Naive B cell (primary cell): ENCODE data around the gene CHGA. TPM values are rescaled to one million over a fixed set of nuclear protein-coding genes. Genes with fewer than 3 reads are reported as not detected.
A peak's percentile ranks its signal among the peaks of the same experiment; 100 is the strongest.

Experiments
- ATAC-seq, 2 donors: fragments of 150-1000 bp; cut with Tn5 transposase; 2 replicates each; pipeline ENCODE4 v1.10.0; 2021; ENCODE audit warnings: low read depth in 2 of 2, mild to moderate bottlenecking in 2 of 2, moderate library complexity in 2 of 2
- DNase-seq: peaks from one replicate; pipeline ENCODE4 v3.0.0; 2022
- H3K27ac Mint-ChIP-seq, 6 donors: one replicate each; pipeline ENCODE4 v1.8.0; 2020 to 2022; ENCODE audit warnings: mild to moderate bottlenecking in 6 of 6, mixed read lengths in 6 of 6, moderate library complexity in 5 of 6, inconsistent platforms in 2 of 6
- H3K27me3 Mint-ChIP-seq, 3 donors: one replicate each; pipeline ENCODE4 v1.8.0; 2021 to 2022; ENCODE audit warnings: mixed read lengths in 3 of 3, mild to moderate bottlenecking in 1 of 3
- H3K36me3 Mint-ChIP-seq, 2 donors: one replicate each; pipeline ENCODE4 v1.8.0; 2020 to 2022; ENCODE audit warnings: mixed read lengths in 2 of 2, inconsistent platforms in 1 of 2, mild to moderate bottlenecking in 1 of 2
- H3K4me1 Mint-ChIP-seq, 3 donors: one replicate each; pipeline ENCODE4 v1.8.0; 2020 to 2022; ENCODE audit warnings: mixed read lengths in 3 of 3, inconsistent platforms in 1 of 3, mild to moderate bottlenecking in 1 of 3, moderate library complexity in 1 of 3
- H3K4me3 Mint-ChIP-seq, 8 donors: one replicate each; pipeline ENCODE4 v1.8.0; 2020 to 2022; ENCODE audit warnings: mild to moderate bottlenecking in 8 of 8, mixed read lengths in 8 of 8, moderate library complexity in 8 of 8, inconsistent platforms in 2 of 8
- H3K9me3 Mint-ChIP-seq, 7 donors: one replicate each; pipeline ENCODE4 v1.8.0; 2020 to 2022; ENCODE audit warnings: mixed read lengths in 7 of 7, mild to moderate bottlenecking in 5 of 7, inconsistent platforms in 2 of 7, moderate library complexity in 1 of 7
- polyA plus RNA-seq, 6 donors: library from polyadenylated mRNA; unstranded; fragments of 300-500 nt; fragmentation: Illumina TruSeq; gene quantifications; one replicate each; pipeline ENCODE4 v1.2.3, GENCODE V29; 2021; ENCODE audit warnings: low read depth in 6 of 6

The CHGA gene
- polyA plus RNA-seq, 6 donors from 2014 or later = not detected

- Mint-ChIP-seq H3K9me3 (peaks cover 0 to 8% (median 5%) of the 10 kb centered on the region in 7 donors), H3K4me1 (peaks cover 0 to 3% (median 0%) of the 10 kb centered on the region in 3 donors), H3K27me3 (peaks cover 7 to 19% (median 15%) of the 10 kb centered on the region in 3 donors), H3K36me3 (peaks cover 0 to 6% of the 10 kb centered on the region in 2 donors), H3K27ac (no peak overlapping the region), H3K4me3 (no peak overlapping the region)
- ATAC-seq = no peak
- DNase-seq = no peak
Observed at GRCh38 chr14:92914087-92914656, 8.8 kb upstream of the CHGA start.

- Mint-ChIP-seq H3K9me3 (peaks cover 0 to 5% (median 3%) of the 10 kb centered on the region in 7 donors), H3K36me3 (no peaks in the 10 kb centered on the region), H3K4me3 (no peak overlapping the region), H3K27ac (no peak overlapping the region), H3K27me3 (peaks cover 20 to 29% (median 24%) of the 10 kb centered on the region in 3 donors), H3K4me1 (peaks cover 0 to 3% (median 0%) of the 10 kb centered on the region in 3 donors)
- DNase-seq = no peak
- ATAC-seq = no peak
Observed at GRCh38 chr14:92916201-92916600, 6.7 kb upstream of the CHGA start.

DNA sequence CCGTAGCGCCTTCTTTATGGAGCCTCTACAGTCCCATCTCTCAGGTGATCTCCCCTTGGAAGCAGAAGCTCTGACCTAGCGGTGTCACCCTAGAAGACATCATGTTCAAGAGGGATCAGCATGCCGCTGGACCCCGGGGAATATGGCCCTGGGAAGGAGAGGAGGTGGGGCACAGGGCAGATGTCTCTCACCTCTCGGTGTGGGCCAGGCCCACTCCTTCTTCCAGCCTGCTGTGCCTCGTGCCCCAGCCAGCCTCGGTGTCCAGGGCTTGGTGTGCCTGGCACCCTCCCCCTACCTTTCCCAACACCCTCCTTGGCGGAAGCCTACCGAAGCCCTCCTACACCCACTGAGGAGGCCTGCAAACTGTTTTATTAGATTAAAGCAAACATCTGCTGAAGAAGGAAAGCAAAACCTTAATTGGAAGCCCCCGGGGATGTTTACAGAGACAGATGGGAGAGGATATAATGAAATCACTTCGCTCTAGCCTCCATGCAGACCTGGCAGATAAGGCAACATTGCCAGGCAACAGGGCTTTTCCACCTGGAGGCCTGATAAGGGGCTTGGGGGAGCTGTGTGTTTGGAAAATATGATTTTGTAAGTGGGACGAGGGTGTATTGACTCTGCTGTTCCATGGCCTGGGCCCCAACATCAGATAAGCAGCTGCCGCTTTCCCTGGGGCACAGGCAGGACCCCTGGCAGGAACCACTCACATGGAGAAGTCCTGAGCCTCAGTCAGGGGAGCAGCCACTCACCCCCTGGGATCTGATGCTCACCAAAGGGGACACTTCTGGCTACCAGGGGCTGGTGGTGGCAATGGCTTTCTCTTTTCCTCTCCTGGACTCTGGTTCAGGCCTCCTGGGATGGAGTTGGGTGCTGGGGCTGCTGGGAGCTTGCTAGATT is 5.7 kb upstream of the CHGA start:
- peaks cover 0 to 4% (median 1%) of the 10 kb centered on the region in 3 donors for H3K4me1 Mint-ChIP-seq
- H3K9me3 Mint-ChIP-seq = peaks cover under 1 to 5% (median 3%) of the 10 kb centered on the region in 7 donors
- H3K36me3 Mint-ChIP-seq = peaks cover 0 to 3% of the 10 kb centered on the region in 2 donors
- ATAC-seq (no peak), DNase-seq (no peak)
- peaks cover 24 to 40% (median 35%) of the 10 kb centered on the region in 3 donors for H3K27me3 Mint-ChIP-seq
- H3K27ac Mint-ChIP-seq = no peak overlapping the region
- H3K4me3 Mint-ChIP-seq = no peak overlapping the region

DNA sequence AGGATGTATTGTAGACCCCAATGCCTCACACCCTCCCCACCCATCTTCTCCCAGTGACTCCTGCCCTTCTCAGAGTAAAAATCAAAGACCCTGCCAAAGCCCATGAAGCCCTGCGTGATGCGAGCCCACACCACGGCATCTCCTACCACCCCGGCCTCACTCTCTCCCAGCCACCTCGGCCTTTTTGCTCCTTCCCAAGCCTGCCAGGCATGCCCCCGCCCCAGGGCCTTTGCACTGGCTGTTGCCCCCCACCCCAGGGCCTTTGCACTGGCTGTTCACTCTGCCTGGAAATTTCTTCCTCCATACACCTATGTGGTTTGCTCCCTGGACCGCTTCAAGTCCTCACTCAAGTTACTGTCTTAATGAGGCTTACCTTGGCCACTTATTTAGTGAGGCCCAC is 5.0 kb upstream of the CHGA start:
- ATAC-seq = no peak
- DNase-seq = no peak
- Mint-ChIP-seq H3K36me3 (peaks cover 0 to 8% of the 10 kb centered on the region in 2 donors), H3K27ac (no peak overlapping the region), H3K4me3 (no peak overlapping the region), H3K9me3 (peaks cover 1 to 6% (median 4%) of the 10 kb centered on the region in 7 donors), H3K4me1 (peaks cover 0 to 9% (median 5%) of the 10 kb centered on the region in 3 donors), H3K27me3 (peaks cover 28 to 46% (median 41%) of the 10 kb centered on the region in 3 donors)

DNA sequence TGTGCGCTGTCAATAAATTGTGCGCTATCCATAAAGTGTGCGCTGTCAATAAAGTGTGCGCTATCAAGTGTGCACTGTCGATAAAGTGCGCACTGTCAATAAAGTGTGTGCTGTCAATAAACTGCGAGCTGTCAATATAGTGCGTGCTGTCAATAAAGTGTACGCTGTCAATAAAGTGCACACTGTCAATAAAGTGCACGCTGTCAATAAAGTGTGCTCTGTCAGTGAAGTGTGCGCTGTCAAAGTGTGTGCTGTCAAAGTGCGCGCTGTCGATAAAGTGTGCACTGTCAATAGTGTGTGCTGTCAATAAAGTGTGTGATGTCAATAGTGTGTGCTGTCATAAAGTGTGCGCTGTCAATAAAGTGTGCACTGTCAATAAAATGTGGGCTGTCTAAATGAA is 2.9 kb upstream of the CHGA start:
- Mint-ChIP-seq H3K4me3 (no peak overlapping the region), H3K9me3 (peaks cover under 1 to 6% (median 2%) of the 10 kb centered on the region in 7 donors), H3K27me3 (peaks cover 30 to 56% (median 51%) of the 10 kb centered on the region in 3 donors), H3K36me3 (peaks cover 0 to 8% of the 10 kb centered on the region in 2 donors), H3K4me1 (peaks cover 0 to 18% (median 17%) of the 10 kb centered on the region in 3 donors), H3K27ac (no peak overlapping the region)
- DNase-seq (no peak), ATAC-seq (no peak)

DNA sequence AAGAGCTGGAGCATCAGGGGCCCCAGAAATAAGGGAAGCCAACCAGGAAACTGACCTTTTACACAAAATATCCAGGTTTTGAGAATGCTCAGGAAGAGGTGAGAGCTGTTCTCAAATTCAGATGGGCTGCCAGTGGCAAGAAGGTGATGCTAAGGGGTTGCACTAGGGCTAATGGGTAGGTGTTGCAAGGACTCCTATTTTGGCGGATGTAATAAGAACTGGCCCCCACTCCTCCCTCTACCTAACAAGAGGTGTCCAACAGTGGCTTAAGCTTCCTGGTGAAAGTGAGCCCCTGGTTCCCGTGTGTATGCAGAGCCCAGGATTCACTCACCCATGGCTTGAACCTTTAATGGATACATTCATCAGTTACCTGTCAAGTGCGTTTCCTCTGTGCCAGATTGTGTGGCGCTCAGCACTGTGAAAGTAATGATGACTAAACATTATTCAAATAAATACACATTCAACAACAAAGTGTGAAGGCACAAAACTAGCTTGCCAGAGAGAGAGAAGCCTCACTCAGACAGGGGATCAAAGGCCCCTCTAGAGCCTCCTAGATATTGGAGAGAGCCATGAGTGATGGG is 705 bp upstream of the CHGA start:
- H3K4me3 Mint-ChIP-seq = peak overlapping the region in 4 of 8 donors; percentile 12 to 47 (median 27)
- H3K27me3 Mint-ChIP-seq = peaks cover 39 to 62% (median 50%) of the 10 kb centered on the region in 3 donors
- peaks cover 0 to 8% of the 10 kb centered on the region in 2 donors for H3K36me3 Mint-ChIP-seq
- peak overlapping the region in 1 of 6 donors; percentile 89 for H3K27ac Mint-ChIP-seq
- peaks cover 0 to 6% (median 1%) of the 10 kb centered on the region in 7 donors for H3K9me3 Mint-ChIP-seq
- DNase-seq (no peak), ATAC-seq (no peak)
- peaks cover 0 to 18% (median 18%) of the 10 kb centered on the region in 3 donors for H3K4me1 Mint-ChIP-seq

DNA sequence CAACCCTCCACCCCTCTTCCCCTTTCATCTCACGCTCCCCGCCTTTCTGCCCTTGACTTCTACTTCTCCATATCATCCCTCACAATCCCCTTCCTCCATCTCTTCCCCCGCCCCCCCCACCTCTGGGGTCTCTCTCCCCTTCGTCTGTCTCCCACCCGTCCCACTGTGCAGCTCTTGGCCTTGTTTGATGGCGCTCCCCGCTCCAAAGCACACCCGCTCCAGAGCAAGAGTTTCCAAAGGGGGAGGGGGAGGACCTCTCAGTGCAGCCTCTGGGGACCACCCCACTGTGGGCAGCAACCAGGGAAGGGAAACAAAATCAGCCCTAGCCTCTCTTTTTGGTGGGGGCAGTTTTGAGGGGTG is 774 bp downstream of the CHGA start:
- Mint-ChIP-seq H3K27me3 (peaks cover 39 to 51% (median 48%) of the 10 kb centered on the region in 3 donors), H3K4me1 (peaks cover 0 to 18% (median 18%) of the 10 kb centered on the region in 3 donors), H3K27ac (no peak overlapping the region), H3K36me3 (peaks cover 0 to 8% of the 10 kb centered on the region in 2 donors), H3K4me3 (peak overlapping the region in 1 of 8 donors; percentile 20), H3K9me3 (peaks cover 0 to 6% (median 1%) of the 10 kb centered on the region in 7 donors)
- DNase-seq (no peak), ATAC-seq (no peak)

GRCh38 chr14:92924247-92924646 is 1.3 kb downstream of the CHGA start:
- H3K36me3 Mint-ChIP-seq = peaks cover 0 to 8% of the 10 kb centered on the region in 2 donors
- DNase-seq (no peak), ATAC-seq (peak; percentile 20 to 47)
- H3K4me3 Mint-ChIP-seq = peak overlapping the region in 3 of 8 donors; percentile 20 to 61 (median 20)
- H3K27ac Mint-ChIP-seq = no peak overlapping the region
- H3K9me3 Mint-ChIP-seq = peaks cover 0 to 6% (median 1%) of the 10 kb centered on the region in 7 donors
- H3K4me1 Mint-ChIP-seq = peaks cover 0 to 18% (median 18%) of the 10 kb centered on the region in 3 donors
- H3K27me3 Mint-ChIP-seq = peaks cover 39 to 51% (median 43%) of the 10 kb centered on the region in 3 donors

DNA sequence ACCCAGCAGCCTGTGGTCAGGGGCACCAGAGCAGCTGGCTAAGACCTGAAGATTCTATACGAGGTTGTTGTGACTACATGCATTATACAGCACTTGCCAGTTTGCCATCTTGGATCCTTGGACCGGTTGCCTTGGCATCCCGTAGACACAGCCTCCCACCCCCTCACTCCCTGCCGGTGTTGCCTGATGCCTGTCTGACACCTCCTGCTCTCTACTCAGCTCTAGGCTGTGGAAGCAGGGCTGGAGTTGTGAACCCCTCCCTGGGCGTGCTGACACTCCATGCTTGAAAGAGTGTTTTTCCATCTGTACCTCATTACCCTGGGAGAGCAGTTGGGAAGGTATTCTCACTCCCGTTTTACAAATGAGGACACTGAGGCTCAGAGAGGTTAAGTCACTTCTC is 2.5 kb downstream of the CHGA start:
- ATAC-seq = no peak

GRCh38 chr14:92926180-92926845 is 3.4 kb downstream of the CHGA start:
- peaks cover 0 to 6% (median 0%) of the 10 kb centered on the region in 7 donors for H3K9me3 Mint-ChIP-seq
- H3K4me1 Mint-ChIP-seq = peaks cover 0 to 18% (median 18%) of the 10 kb centered on the region in 3 donors
- peaks cover 0 to 8% of the 10 kb centered on the region in 2 donors for H3K36me3 Mint-ChIP-seq
- H3K27ac Mint-ChIP-seq = no peak overlapping the region
- peaks cover 26 to 40% (median 34%) of the 10 kb centered on the region in 3 donors for H3K27me3 Mint-ChIP-seq
- no peak overlapping the region for H3K4me3 Mint-ChIP-seq
- DNase-seq = no peak
- ATAC-seq = no peak

More for the DNA sequence above, 2.5 kb downstream of the CHGA start:
- peaks cover 0 to 18% (median 18%) of the 10 kb centered on the region in 3 donors for H3K4me1 Mint-ChIP-seq
- H3K9me3 Mint-ChIP-seq = peaks cover 0 to 6% (median 1%) of the 10 kb centered on the region in 7 donors
- H3K4me3 Mint-ChIP-seq = peak overlapping the region in 1 of 8 donors; percentile 12
- no peak overlapping the region for H3K27ac Mint-ChIP-seq
- peaks cover 0 to 8% of the 10 kb centered on the region in 2 donors for H3K36me3 Mint-ChIP-seq
- peaks cover 33 to 46% (median 39%) of the 10 kb centered on the region in 3 donors for H3K27me3 Mint-ChIP-seq
- no peak for DNase-seq

DNA sequence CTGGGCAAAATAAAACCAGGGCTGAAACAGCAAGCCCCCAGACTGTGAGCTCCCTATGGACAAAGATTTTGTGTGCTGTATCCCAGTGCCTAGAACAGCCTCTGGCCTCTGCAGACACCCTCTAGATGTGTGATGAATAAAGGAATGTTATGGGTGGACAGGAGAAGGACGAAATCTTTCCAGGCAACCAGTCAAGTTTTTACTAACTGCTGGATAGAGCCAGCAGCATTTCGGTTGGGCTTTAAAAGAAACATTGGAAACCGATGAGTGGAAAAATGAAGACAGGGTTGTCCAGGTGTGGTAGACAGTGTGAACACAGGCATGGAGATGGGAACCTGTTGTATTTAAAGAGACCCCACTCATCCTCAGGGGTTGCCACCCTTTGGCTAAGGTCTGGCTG is 4.0 kb downstream of the CHGA start:
- H3K4me1 Mint-ChIP-seq = peaks cover 0 to 18% (median 18%) of the 10 kb centered on the region in 3 donors
- peaks cover 23 to 34% (median 27%) of the 10 kb centered on the region in 3 donors for H3K27me3 Mint-ChIP-seq
- no peak for ATAC-seq
- H3K4me3 Mint-ChIP-seq = no peak overlapping the region
- H3K36me3 Mint-ChIP-seq = peaks cover 0 to 8% of the 10 kb centered on the region in 2 donors
- DNase-seq = no peak
- H3K27ac Mint-ChIP-seq = peak overlapping the region in 1 of 6 donors; percentile 59
- peaks cover 0 to 6% (median 0%) of the 10 kb centered on the region in 7 donors for H3K9me3 Mint-ChIP-seq

GRCh38 chr14:92927349-92928257 is 4.7 kb downstream of the CHGA start:
- Mint-ChIP-seq H3K4me1 (peaks cover 0 to 14% (median 14%) of the 10 kb centered on the region in 3 donors), H3K36me3 (peaks cover 0 to 2% of the 10 kb centered on the region in 2 donors), H3K9me3 (peaks cover 0 to 2% (median 0%) of the 10 kb centered on the region in 7 donors), H3K27me3 (peaks cover 19 to 27% (median 21%) of the 10 kb centered on the region in 3 donors), H3K27ac (no peak overlapping the region), H3K4me3 (no peak overlapping the region)
- ATAC-seq (no peak), DNase-seq (no peak)
